ENCODE data around the gene SAMD11.
A peak's percentile ranks its signal among the peaks of the same experiment; 100 is the strongest.

The SAMD11 gene

GRCh38 chr1:966704-967300 lies 43.1 kb downstream of the SAMD11 start:
- no peaks in the 10 kb centered on the region for H3K9me3 ChIP-seq
- peak; percentile 59 to 82 for DNase-seq
- peaks cover 0 to 22% (median 5%) of the 10 kb centered on the region in 3 donors for H3K36me3 ChIP-seq
- intact Hi-C loops (cut with DNase I; ENCODE audit: low total_unique reads) = no loop called here
- peak overlapping the region; percentile 57 to 78 for H3K4me3 ChIP-seq
- H3K27me3 ChIP-seq = peaks cover 0 to 41% of the 10 kb centered on the region in 2 donors
- peak overlapping the region; percentile 68 to 70 for H3K27ac ChIP-seq
- peaks cover 0 to 31% (median 14%) of the 10 kb centered on the region in 4 donors for H3K4me1 ChIP-seq
- TF ChIP-seq, protein P1, sequence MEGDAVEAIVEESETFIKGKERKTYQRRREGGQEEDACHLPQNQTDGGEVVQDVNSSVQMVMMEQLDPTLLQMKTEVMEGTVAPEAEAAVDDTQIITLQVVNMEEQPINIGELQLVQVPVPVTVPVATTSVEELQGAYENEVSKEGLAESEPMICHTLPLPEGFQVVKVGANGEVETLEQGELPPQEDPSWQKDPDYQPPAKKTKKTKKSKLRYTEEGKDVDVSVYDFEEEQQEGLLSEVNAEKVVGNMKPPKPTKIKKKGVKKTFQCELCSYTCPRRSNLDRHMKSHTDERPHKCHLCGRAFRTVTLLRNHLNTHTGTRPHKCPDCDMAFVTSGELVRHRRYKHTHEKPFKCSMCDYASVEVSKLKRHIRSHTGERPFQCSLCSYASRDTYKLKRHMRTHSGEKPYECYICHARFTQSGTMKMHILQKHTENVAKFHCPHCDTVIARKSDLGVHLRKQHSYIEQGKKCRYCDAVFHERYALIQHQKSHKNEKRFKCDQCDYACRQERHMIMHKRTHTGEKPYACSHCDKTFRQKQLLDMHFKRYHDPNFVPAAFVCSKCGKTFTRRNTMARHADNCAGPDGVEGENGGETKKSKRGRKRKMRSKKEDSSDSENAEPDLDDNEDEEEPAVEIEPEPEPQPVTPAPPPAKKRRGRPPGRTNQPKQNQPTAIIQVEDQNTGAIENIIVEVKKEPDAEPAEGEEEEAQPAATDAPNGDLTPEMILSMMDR (IDR thresholded peaks at IDR 0.05) = no peak

DNA sequence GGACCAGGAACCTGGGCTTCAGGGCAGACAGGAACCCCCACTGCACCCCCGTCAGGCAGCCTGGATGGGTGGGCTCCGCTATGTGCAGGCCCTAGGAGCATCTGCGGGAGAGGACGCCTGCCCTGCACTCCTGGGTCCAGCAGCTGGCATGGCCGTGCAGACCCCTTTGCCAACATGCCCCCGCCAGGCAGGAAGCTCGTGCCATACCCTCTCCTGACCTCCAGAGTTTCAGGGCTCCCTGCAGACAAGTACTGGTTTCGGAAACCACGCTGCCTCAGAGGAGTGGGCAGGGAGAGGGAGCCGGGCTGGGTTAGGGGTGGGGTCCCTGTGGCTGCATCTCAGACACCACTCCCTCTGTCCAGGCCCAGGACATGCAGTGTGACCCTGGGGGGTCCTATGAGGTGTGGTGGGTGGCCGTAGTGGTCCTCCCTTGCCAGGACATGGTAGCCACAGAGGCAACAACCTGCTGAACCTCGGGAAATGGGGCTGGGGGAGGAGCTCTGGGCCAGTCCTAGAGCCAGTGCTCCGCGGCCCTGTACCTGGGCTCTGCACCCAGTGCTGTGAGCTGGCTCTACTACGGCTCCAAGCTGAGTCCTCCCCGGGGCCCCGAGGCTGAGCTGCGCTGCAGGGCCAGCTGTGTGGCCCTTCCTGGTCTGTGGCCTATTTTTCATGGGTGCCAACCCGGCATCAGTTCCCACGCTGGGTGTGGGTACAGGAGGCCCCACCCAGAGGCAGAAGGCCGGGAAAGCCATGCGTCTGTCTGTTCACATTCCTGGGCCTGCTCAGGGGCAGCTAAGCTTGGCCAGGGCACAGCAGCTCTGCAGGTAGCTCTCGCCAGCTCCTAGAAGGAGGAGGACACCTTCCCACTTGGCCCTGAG lies 44.0 kb downstream of the SAMD11 start:
- peaks cover 0 to 13% (median 5%) of the 10 kb centered on the region in 3 donors for H3K36me3 ChIP-seq
- H3K4me1 ChIP-seq = peaks cover 0 to 31% (median 14%) of the 10 kb centered on the region in 4 donors
- H3K9me3 ChIP-seq = no peaks in the 10 kb centered on the region
- H3K27me3 ChIP-seq = peaks cover 0 to 50% of the 10 kb centered on the region in 2 donors
- intact Hi-C loops (cut with DNase I; ENCODE audit: low total_unique reads) = no loop called here
- H3K27ac ChIP-seq = no peak overlapping the region
- DNase-seq = no peak
- TF ChIP-seq, protein P1 (IDR thresholded peaks at IDR 0.05) = no peak
- no peak overlapping the region for H3K4me3 ChIP-seq

GRCh38 chr1:969260-969855 lies 45.6 kb downstream of the SAMD11 start:
- no peaks in the 10 kb centered on the region for H3K9me3 ChIP-seq
- peaks cover 0 to 31% (median 14%) of the 10 kb centered on the region in 4 donors for H3K4me1 ChIP-seq
- H3K27ac ChIP-seq = no peak overlapping the region
- DNase-seq = no peak
- TF ChIP-seq, protein P1 (IDR thresholded peaks at IDR 0.05) = no peak
- H3K27me3 ChIP-seq = peaks cover 0 to 66% of the 10 kb centered on the region in 2 donors
- H3K4me3 ChIP-seq = no peak overlapping the region
- intact Hi-C loops (cut with DNase I; ENCODE audit: low total_unique reads) = no loop called here
- H3K36me3 ChIP-seq = peaks cover 0 to 5% (median 0%) of the 10 kb centered on the region in 3 donors

- DNase-seq = no peak
- H3K27me3 ChIP-seq = peaks cover 0 to 77% of the 10 kb centered on the region in 2 donors
These were observed 46.7 kb downstream of the SAMD11 start for GRCh38 chr1:970242-970972.

More at GRCh38 chr1:970242-970972, 46.7 kb downstream of the SAMD11 start:
- intact Hi-C loops (cut with DNase I; ENCODE audit: low total_unique reads) = no loop called here
- TF ChIP-seq, protein P1 (IDR thresholded peaks at IDR 0.05) = no peak
- Histone ChIP-seq H3K36me3 (no peaks in the 10 kb centered on the region), H3K4me1 (peaks cover 0 to 30% (median 14%) of the 10 kb centered on the region in 4 donors), H3K9me3 (no peaks in the 10 kb centered on the region), H3K27ac (no peak overlapping the region), H3K4me3 (no peak overlapping the region)
